Body of pancreas (tissue), 4 donors: ENCODE data around the gene LNX1.

ENCODE experiments used
- POLR2A ChIP-seq, 3 donors: fragments of 450-650 bp; IDR thresholded peaks; one replicate each; pipeline ENCODE4 v1.6.1; 2016; ENCODE audit warnings: antibody characterized with exemption in 3 of 3, mild to moderate bottlenecking in 2 of 3
- TF ChIP-seq, protein P1 (sequence below), 7 experiments: fragments of 450-650 bp in 4 of 7; fragments of 200-600 bp in 3 of 7; sonication (generic) in 3 of 7; IDR thresholded peaks; one replicate each; pipeline ENCODE4 v1.5.1; 2016 to 2019; ENCODE audit warnings: antibody characterized with exemption in 7 of 7

DNA sequence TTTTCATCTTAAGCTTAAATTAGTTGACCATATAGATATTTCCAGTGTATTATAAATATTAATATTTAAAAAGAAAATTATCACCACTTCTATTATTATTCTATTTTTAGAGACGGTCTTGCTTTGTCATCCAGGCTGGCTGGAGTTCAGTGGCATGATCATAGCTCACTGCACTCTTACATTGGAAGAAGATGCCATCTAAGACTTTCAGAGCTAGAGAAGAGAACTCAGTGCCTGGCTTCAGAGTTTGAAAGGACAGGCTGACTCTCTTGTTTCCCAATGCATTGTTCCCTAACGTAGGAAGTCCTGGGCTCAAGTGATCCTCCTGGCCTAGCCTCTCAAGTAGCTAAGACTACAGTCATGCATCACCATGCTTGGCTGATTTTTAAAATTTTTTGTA lies 137.9 kb downstream of the LNX1 start:
- TF ChIP-seq, protein P1, sequence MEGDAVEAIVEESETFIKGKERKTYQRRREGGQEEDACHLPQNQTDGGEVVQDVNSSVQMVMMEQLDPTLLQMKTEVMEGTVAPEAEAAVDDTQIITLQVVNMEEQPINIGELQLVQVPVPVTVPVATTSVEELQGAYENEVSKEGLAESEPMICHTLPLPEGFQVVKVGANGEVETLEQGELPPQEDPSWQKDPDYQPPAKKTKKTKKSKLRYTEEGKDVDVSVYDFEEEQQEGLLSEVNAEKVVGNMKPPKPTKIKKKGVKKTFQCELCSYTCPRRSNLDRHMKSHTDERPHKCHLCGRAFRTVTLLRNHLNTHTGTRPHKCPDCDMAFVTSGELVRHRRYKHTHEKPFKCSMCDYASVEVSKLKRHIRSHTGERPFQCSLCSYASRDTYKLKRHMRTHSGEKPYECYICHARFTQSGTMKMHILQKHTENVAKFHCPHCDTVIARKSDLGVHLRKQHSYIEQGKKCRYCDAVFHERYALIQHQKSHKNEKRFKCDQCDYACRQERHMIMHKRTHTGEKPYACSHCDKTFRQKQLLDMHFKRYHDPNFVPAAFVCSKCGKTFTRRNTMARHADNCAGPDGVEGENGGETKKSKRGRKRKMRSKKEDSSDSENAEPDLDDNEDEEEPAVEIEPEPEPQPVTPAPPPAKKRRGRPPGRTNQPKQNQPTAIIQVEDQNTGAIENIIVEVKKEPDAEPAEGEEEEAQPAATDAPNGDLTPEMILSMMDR (IDR thresholded peaks at IDR 0.05) = no peak
- no peak for TF ChIP-seq POLR2A (IDR thresholded peaks at IDR 0.05)
